GM12874 (cell line): Measurements from ENCODE around the gene MTURN.

Experiments
- CTCF ChIP-seq: IDR thresholded peaks from 2 replicates; pipeline ENCODE4 v1.5.1; 2011; ENCODE audit warnings: low read depth, mild to moderate bottlenecking, control low read depth, low read length, moderate library complexity; ENCODE audit not compliant: insufficient read depth

MTURN gene

GRCh38 chr7:30116771-30117170, 18.0 kb upstream of the MTURN start:
- TF ChIP-seq CTCF, result no peak

GRCh38 chr7:30117896-30118295, 16.9 kb upstream of the MTURN start:
- TF ChIP-seq CTCF, result no peak

GRCh38 chr7:30119890-30120577, 14.8 kb upstream of the MTURN start:
- TF ChIP-seq CTCF, result no peak

- no peak for TF ChIP-seq CTCF
Observed at GRCh38 chr7:30133736-30134610, 813 bp upstream of the MTURN start.

GRCh38 chr7:30135301-30136116, 723 bp downstream of the MTURN start:
- no peak for TF ChIP-seq CTCF

GRCh38 chr7:30136117-30136731, 1.4 kb downstream of the MTURN start:
- no peak for TF ChIP-seq CTCF
